ENCODE measurements around the gene MLYCD.

MLYCD gene

GRCh38 chr16:83899978-83900377 is 1.1 kb downstream of the MLYCD start:
- no peak for DNase-seq

GRCh38 chr16:83900571-83900970 is 1.7 kb downstream of the MLYCD start:
- no peak for DNase-seq

- DNase-seq, result no peak
Measured at GRCh38 chr16:83901101-83901500, 2.2 kb downstream of the MLYCD start.

- no peak for DNase-seq
Measured at GRCh38 chr16:83903751-83904150, 4.8 kb downstream of the MLYCD start.

- DNase-seq, result no peak
Measured at GRCh38 chr16:83906683-83907082, 7.8 kb downstream of the MLYCD start.

- DNase-seq, result no peak
Measured at GRCh38 chr16:83907111-83907510, 8.2 kb downstream of the MLYCD start.

GRCh38 chr16:83907631-83908250 is 8.8 kb downstream of the MLYCD start:
- no peak for DNase-seq

GRCh38 chr16:83908798-83909197 is 9.9 kb downstream of the MLYCD start:
- DNase-seq, result no peak

- no peak for DNase-seq
Measured at GRCh38 chr16:83911290-83911689, 12.4 kb downstream of the MLYCD start.

- DNase-seq, result no peak
Measured at GRCh38 chr16:83912519-83913244, 13.8 kb downstream of the MLYCD start.

- no peak for DNase-seq
Measured at GRCh38 chr16:83913245-83913633, 14.3 kb downstream of the MLYCD start.

- no peak for DNase-seq
Measured at GRCh38 chr16:83914091-83914710, 15.3 kb downstream of the MLYCD start.

- DNase-seq, result no peak
Measured at GRCh38 chr16:83915081-83915480, 16.2 kb downstream of the MLYCD start.

- DNase-seq, result no peak
Measured at GRCh38 chr16:83915491-83915890, 16.6 kb downstream of the MLYCD start.

- DNase-seq, result no peak
Measured at GRCh38 chr16:83917152-83918120, 18.5 kb downstream of the MLYCD start.

- no peak for DNase-seq
Measured at GRCh38 chr16:83920894-83921491, 22.1 kb downstream of the MLYCD start.

- DNase-seq, result no peak
Measured at GRCh38 chr16:83923581-83924365, 24.9 kb downstream of the MLYCD start.

GRCh38 chr16:83924686-83925085 is 25.8 kb downstream of the MLYCD start:
- DNase-seq, result no peak

- no peak for DNase-seq
Measured at GRCh38 chr16:83925095-83925905, 26.4 kb downstream of the MLYCD start.

GRCh38 chr16:83925957-83926725 is 27.2 kb downstream of the MLYCD start:
- no peak for DNase-seq

Data from CD4-positive, alpha-beta T cell treated with Interleukin-17A for 4 hours (primary cell).